ENCODE results near the gene CLMN. TPM values are rescaled to one million over a fixed set of nuclear protein-coding genes. Genes with fewer than 3 reads are reported as not detected.

The CLMN gene
- total and polyA plus RNA-seq, 2 of the 13 experiments (the other 11 are each of a cell fraction or from before 2014, with no cell fraction given), result 15.1 to 16.7 TPM

DNA sequence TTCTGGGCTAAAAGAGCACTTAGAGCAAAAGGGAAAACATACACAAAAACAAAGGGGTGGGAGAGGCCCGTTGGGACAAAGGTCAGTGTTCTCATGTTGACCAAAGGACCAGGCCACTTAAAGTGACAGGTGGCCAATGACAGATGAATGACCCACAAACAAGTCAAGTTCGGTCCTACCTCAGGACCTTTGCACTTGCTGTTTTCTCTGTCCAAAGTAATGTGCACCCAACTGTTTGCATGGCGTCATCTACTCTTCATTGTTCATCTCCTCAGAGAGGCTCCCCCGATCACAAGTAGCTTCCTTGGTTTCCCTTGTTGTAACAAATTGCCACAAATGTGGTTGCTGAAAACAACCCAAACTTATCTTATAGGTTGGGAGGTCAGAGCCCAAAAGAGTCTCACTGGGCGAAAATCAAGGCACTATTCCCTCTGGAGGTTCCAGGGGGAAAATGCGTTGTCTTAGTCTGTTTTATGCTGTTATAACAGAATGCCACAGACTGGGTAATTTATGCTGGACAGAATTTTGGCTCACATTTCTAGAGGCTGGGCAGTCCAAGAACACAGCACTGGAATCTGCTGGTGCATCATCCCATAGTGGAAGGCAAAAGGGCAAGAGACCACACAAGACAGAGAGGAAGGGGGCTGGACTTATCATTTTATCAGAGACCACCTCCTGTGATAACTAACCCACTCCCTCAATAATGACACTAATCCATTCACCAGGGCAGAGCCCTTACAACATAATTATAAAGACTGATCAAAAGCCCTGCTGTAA lies 23.9 kb downstream of the CLMN start (continued):
- TF ChIP-seq, protein P1, sequence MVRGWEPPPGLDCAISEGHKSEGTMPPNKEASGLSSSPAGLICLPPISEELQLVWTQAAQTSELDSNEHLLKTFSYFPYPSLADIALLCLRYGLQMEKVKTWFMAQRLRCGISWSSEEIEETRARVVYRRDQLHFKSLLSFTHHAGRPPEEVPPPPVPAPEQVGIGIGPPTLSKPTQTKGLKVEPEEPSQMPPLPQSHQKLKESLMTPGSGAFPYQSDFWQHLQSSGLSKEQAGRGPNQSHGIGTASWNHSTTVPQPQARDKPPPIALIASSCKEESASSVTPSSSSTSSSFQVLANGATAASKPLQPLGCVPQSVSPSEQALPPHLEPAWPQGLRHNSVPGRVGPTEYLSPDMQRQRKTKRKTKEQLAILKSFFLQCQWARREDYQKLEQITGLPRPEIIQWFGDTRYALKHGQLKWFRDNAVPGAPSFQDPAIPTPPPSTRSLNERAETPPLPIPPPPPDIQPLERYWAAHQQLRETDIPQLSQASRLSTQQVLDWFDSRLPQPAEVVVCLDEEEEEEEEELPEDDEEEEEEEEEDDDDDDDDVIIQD (CRISPR knock-in tag; IDR thresholded peaks at IDR 0.05; ENCODE audit: low read depth), result 0 out of 2 replicates have a peak, but pooled peaks have one; percentile 22
- TF ChIP-seq, protein P2, sequence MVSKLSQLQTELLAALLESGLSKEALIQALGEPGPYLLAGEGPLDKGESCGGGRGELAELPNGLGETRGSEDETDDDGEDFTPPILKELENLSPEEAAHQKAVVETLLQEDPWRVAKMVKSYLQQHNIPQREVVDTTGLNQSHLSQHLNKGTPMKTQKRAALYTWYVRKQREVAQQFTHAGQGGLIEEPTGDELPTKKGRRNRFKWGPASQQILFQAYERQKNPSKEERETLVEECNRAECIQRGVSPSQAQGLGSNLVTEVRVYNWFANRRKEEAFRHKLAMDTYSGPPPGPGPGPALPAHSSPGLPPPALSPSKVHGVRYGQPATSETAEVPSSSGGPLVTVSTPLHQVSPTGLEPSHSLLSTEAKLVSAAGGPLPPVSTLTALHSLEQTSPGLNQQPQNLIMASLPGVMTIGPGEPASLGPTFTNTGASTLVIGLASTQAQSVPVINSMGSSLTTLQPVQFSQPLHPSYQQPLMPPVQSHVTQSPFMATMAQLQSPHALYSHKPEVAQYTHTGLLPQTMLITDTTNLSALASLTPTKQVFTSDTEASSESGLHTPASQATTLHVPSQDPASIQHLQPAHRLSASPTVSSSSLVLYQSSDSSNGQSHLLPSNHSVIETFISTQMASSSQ (IDR thresholded peaks at IDR 0.05; ENCODE audit: low read depth), result no peak
- TF ChIP-seq, protein P2 (CRISPR knock-in tag; IDR thresholded peaks at IDR 0.05; ENCODE audit: borderline replicate concordance), result 0 out of 2 replicates have a peak, but pooled peaks have one; percentile 54
- peak; percentile 64; the same call in 1 of the 2 replicates for TF ChIP-seq NR2F2 (IDR thresholded peaks at IDR 0.05; ENCODE audit: borderline replicate concordance, low read depth)
- TF ChIP-seq, protein P3, sequence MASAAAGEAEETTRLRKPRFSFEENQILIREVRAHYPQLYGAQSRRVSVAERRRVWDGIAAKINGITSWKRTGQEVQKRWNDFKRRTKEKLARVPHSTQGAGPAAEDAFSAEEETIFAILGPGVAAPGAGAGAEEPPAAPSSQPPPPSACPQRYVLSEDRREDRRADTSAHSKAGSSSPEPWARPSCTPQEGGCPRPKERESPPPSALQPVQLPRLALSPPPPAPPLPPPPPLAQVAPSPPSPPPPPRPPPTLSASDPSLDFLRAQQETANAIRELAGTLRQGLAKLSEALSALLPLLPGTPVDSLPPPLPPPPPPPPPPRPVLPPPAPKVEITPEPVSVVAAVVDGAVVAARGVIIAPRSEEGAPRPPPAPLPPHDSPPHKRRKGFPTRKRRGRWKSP (CRISPR knock-in tag; IDR thresholded peaks at IDR 0.05), result peak; percentile 59; the same call in 1 of the 2 replicates
- TF ChIP-seq, protein P4, sequence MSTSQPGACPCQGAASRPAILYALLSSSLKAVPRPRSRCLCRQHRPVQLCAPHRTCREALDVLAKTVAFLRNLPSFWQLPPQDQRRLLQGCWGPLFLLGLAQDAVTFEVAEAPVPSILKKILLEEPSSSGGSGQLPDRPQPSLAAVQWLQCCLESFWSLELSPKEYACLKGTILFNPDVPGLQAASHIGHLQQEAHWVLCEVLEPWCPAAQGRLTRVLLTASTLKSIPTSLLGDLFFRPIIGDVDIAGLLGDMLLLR (CRISPR knock-in tag; IDR thresholded peaks at IDR 0.05), result no peak
- peak; percentile 65; the same call in 1 of the 2 replicates for TF ChIP-seq TARDBP (CRISPR knock-in tag; IDR thresholded peaks at IDR 0.05)
- TF ChIP-seq, protein P5, sequence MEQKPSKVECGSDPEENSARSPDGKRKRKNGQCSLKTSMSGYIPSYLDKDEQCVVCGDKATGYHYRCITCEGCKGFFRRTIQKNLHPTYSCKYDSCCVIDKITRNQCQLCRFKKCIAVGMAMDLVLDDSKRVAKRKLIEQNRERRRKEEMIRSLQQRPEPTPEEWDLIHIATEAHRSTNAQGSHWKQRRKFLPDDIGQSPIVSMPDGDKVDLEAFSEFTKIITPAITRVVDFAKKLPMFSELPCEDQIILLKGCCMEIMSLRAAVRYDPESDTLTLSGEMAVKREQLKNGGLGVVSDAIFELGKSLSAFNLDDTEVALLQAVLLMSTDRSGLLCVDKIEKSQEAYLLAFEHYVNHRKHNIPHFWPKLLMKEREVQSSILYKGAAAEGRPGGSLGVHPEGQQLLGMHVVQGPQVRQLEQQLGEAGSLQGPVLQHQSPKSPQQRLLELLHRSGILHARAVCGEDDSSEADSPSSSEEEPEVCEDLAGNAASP (CRISPR knock-in tag; IDR thresholded peaks at IDR 0.05; ENCODE audit: borderline replicate concordance), result peak; percentile 75; the same call in 1 of the 2 replicates
- no peak for TF ChIP-seq WIZ (CRISPR knock-in tag; IDR thresholded peaks at IDR 0.05)
- no peak for TF ChIP-seq TCF12 (IDR thresholded peaks at IDR 0.05)
- peak; percentile 43; the same call in 1 of the 2 replicates for TF ChIP-seq TCF12 (CRISPR knock-in tag; IDR thresholded peaks at IDR 0.05)
- TF ChIP-seq ZNF644 (CRISPR knock-in tag; IDR thresholded peaks at IDR 0.05; ENCODE audit: low read depth), result peak; percentile 73
- TF ChIP-seq, protein P6, sequence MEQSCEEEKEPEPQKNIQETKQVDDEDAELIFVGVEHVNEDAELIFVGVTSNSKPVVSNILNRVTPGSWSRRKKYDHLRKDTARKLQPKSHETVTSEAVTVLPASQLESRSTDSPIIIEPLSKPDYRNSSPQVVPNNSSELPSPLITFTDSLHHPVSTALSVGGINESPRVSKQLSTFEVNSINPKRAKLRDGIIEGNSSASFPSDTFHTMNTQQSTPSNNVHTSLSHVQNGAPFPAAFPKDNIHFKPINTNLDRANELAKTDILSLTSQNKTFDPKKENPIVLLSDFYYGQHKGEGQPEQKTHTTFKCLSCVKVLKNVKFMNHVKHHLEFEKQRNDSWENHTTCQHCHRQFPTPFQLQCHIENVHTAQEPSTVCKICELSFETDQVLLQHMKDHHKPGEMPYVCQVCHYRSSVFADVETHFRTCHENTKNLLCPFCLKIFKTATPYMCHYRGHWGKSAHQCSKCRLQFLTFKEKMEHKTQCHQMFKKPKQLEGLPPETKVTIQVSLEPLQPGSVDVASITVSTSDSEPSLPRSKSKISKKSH (CRISPR knock-in tag; IDR thresholded peaks at IDR 0.05; ENCODE audit: borderline replicate concordance), result no peak
- TF ChIP-seq PRPF4 (IDR thresholded peaks at IDR 0.05; ENCODE audit: low read depth, low read length, poor library complexity, severe bottlenecking), result no peak
- TF ChIP-seq, protein P7, sequence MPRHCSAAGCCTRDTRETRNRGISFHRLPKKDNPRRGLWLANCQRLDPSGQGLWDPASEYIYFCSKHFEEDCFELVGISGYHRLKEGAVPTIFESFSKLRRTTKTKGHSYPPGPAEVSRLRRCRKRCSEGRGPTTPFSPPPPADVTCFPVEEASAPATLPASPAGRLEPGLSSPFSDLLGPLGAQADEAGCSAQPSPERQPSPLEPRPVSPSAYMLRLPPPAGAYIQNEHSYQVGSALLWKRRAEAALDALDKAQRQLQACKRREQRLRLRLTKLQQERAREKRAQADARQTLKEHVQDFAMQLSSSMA (CRISPR knock-in tag; IDR thresholded peaks at IDR 0.05), result no peak
- 0 out of 2 replicates have a peak, but pooled peaks have one; percentile 46 for TF ChIP-seq ZSCAN29 (CRISPR knock-in tag; conservative IDR thresholded peaks at IDR 0.05)

Data from HepG2 (cell line).